ES-I3 (cell line): ENCODE data around the gene MLH1.

Source experiments
- H3K36me3 ChIP-seq: 2 replicates; pipeline ENCODE4 v1.6.1; 2013; ENCODE audit warnings: mild to moderate bottlenecking, low read length, control low read depth, moderate library complexity; ENCODE audit not compliant: insufficient read depth
- H3K4me1 ChIP-seq: 2 replicates; pipeline ENCODE4 v1.6.1; 2013; ENCODE audit warnings: mild to moderate bottlenecking, control low read depth, low read length; ENCODE audit not compliant: insufficient read depth
- H3K9ac ChIP-seq: 2 replicates; pipeline ENCODE4 v1.6.1; 2013; ENCODE audit warnings: low read depth, mild to moderate bottlenecking, low read length, moderate library complexity
- H3K9me3 ChIP-seq: 2 replicates; pipeline ENCODE4 v1.6.1; 2013; ENCODE audit warnings: mild to moderate bottlenecking, low read length, moderate library complexity; ENCODE audit not compliant: control insufficient read depth, insufficient read depth

The MLH1 gene

DNA sequence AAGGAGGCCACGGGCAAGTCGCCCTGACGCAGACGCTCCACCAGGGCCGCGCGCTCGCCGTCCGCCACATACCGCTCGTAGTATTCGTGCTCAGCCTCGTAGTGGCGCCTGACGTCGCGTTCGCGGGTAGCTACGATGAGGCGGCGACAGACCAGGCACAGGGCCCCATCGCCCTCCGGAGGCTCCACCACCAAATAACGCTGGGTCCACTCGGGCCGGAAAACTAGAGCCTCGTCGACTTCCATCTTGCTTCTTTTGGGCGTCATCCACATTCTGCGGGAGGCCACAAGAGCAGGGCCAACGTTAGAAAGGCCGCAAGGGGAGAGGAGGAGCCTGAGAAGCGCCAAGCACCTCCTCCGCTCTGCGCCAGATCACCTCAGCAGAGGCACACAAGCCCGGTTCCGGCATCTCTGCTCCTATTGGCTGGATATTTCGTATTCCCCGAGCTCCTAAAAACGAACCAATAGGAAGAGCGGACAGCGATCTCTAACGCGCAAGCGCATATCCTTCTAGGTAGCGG, 452 bp upstream of the MLH1 start, which contains the start of gene EPM2AIP1:
Gene EPM2AIP1 (minus strand): TSS at position 326 of the 520 bp plus-strand sequence. CDS start 54 bp downstream, at position 272.
- Histone ChIP-seq H3K9ac (peak within 1 kb of the TSS; percentile 80), H3K9me3 (no peaks in the 10 kb centered on the region), H3K36me3 (0 out of 2 replicates have a peak, but pooled peaks cover 12% of the 10 kb centered on the region)

DNA sequence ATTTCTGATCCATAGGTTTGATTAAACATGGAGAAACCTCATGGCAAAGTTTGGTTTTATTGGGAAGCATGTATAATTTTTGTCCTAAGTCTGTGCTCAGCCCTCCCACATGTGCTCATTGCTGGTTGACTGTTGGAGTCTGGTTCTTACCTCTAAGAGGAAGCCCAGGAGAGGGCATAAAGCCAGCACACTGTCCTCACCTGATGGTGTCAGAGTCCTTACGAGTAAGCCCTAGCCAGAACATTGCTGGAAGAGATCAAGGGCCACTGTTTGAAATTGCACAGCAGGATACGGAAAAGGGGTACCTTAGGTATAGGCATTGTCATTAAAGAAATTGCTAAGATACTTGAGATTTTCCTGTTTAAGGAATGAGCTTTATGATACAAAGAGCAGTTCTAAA, 21.3 kb downstream of the MLH1 start:
- no peak overlapping the region for H3K9ac ChIP-seq
- peaks cover 20% of the 10 kb centered on the region for H3K36me3 ChIP-seq
- no peaks in the 10 kb centered on the region for H3K9me3 ChIP-seq
- H3K4me1 ChIP-seq = no peaks in the 10 kb centered on the region

More for the DNA sequence above, 452 bp upstream of the MLH1 start, which contains the start of gene EPM2AIP1:
- H3K4me1 ChIP-seq = peaks cover 12% of the 10 kb centered on the region

GRCh38 chr3:37015642-37016041, 22.3 kb downstream of the MLH1 start:
- peaks cover 26% of the 10 kb centered on the region for H3K36me3 ChIP-seq
- no peaks in the 10 kb centered on the region for H3K4me1 ChIP-seq
- no peak overlapping the region for H3K9ac ChIP-seq
- H3K9me3 ChIP-seq = no peaks in the 10 kb centered on the region

DNA sequence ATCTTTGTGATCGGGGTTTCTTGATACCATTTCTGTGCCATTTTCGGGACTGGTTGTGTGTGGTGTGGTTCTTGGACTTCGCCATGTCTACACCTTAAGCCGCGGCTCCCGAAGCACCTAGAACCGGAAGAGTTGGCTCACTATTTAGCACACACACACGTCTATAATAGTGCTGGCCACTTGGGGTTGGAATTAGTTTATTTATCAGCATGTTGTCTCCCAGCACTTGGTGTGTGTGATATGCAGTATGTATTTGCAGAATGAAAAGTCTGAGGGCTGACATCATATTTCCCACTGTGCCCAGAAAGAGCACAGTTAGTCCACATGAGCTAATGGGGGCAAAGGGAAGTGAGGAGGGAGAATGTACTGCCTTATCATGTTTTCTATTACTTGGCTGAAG, 23.6 kb downstream of the MLH1 start:
- Histone ChIP-seq H3K9me3 (no peaks in the 10 kb centered on the region), H3K36me3 (peaks cover 32% of the 10 kb centered on the region), H3K9ac (no peak overlapping the region), H3K4me1 (no peaks in the 10 kb centered on the region)

DNA sequence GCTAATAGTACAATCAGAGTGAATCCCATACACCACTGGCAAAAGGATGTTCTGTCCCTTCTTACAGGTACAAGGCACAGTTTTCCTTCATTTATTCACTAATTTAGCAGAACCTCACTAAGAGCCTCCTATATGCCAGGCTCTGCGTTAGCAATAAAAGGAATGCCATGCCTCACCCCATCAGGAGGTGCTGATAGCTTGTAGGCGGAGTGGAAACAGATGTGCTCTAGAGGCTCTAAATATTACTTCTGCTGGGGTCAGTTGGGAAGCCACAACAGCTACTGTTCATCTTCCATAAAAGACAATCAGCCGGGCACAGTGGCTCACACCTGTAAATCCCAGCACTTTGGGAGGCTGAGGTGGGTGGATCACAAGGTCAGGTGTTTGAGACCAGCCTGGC, 24.4 kb downstream of the MLH1 start:
- Histone ChIP-seq H3K4me1 (no peaks in the 10 kb centered on the region), H3K9ac (no peak overlapping the region), H3K9me3 (no peaks in the 10 kb centered on the region), H3K36me3 (peaks cover 29% of the 10 kb centered on the region)

DNA sequence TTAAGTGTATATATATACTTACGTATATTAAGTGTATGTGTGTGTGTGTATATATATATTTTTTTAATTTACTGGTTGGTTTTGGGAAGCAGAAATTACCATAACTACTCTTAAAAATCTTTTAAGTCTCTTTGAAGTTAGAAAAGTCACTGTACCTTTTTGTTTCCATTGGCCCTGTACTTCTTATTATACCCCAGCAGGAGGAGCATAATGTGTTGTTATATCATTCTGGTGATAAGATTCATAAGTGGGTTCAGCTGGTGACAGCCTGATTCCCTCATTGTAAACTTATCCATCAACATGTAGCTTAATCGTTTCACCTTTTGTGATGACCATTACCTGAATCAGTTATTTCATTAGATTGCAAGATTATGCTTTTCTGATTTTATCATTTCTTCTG, 30.8 kb downstream of the MLH1 start:
- Histone ChIP-seq H3K9ac (no peak overlapping the region), H3K4me1 (no peaks in the 10 kb centered on the region), H3K36me3 (peaks cover 36% of the 10 kb centered on the region), H3K9me3 (no peaks in the 10 kb centered on the region)

DNA sequence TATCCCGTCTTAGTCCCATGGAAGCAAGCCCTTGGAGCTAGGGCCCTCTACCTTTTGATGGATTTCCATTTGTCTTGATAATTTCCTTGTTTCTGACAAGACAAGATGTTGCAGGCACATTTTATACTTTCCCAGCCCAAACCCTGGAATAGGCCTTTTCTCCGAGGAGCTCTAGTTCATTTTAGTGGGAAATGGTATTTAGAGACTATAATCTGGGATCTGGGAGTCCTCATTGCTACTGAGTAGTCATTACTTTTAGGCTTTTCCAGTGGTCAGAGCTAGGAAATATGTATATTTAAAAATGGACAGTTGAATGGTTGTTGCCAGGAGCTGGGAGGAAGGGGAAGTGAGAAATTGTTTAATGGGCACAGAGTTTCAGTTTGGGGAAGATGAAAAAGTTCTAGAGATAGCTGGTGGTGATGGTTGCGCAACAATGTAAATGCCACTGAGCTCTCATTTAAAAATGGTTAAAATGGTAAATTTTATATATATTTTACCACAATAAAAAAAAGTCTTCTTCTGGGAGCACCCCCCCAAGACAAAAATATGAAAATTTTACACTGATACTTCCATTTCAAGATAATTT, 31.6 kb downstream of the MLH1 start:
- H3K9me3 ChIP-seq = no peaks in the 10 kb centered on the region
- H3K4me1 ChIP-seq = no peaks in the 10 kb centered on the region
- H3K36me3 ChIP-seq = peaks cover 36% of the 10 kb centered on the region
- H3K9ac ChIP-seq = no peak overlapping the region

DNA sequence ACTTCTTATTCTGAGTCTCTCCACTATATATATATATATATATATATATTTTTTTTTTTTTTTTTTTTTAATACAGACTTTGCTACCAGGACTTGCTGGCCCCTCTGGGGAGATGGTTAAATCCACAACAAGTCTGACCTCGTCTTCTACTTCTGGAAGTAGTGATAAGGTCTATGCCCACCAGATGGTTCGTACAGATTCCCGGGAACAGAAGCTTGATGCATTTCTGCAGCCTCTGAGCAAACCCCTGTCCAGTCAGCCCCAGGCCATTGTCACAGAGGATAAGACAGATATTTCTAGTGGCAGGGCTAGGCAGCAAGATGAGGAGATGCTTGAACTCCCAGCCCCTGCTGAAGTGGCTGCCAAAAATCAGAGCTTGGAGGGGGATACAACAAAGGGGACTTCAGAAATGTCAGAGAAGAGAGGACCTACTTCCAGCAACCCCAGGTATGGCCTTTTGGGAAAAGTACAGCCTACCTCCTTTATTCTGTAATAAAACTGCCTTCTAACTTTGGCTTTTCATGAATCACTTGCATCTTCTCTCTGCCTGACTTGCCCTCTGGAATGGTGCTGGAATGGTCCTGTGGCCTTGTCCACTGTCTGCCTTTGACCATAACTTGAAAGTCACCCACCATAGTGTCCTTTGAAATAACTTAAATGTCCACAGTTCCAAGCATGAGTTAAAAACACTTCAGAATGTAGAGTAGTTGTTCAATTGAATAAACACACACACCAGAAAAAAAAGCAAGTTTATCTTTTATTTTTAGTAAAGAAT, 32.4 kb downstream of the MLH1 start:
- Histone ChIP-seq H3K9me3 (no peaks in the 10 kb centered on the region), H3K4me1 (no peaks in the 10 kb centered on the region), H3K9ac (no peak overlapping the region), H3K36me3 (peaks cover 31% of the 10 kb centered on the region)

- Histone ChIP-seq H3K36me3 (peaks cover 26% of the 10 kb centered on the region), H3K4me1 (no peaks in the 10 kb centered on the region), H3K9ac (no peak overlapping the region), H3K9me3 (no peaks in the 10 kb centered on the region)
Measured at GRCh38 chr3:37026851-37027250, 33.5 kb downstream of the MLH1 start.

GRCh38 chr3:37028329-37028728, 35.0 kb downstream of the MLH1 start:
- H3K9ac ChIP-seq = no peak overlapping the region
- peaks cover 22% of the 10 kb centered on the region for H3K36me3 ChIP-seq
- no peaks in the 10 kb centered on the region for H3K4me1 ChIP-seq
- H3K9me3 ChIP-seq = no peaks in the 10 kb centered on the region

DNA sequence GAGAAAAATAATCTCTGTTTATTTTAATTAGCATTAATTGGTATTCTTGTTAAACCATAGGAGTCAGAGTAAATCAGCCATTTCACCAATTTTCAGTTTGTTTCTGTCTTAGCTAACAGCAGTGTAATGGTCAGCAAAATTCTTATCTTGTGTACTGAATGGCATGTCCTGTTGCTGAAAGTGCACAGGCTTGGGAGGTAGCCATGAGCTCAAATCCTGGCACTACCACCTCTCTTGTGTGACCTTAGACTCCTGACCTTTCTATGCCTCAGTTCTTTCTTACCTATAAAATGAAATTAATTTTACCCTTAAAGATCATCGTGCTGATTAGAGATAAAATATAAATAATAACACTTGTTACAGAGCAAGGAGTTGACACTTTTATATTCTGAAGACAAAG, 35.8 kb downstream of the MLH1 start:
- H3K36me3 ChIP-seq = peaks cover 21% of the 10 kb centered on the region
- no peak overlapping the region for H3K9ac ChIP-seq
- no peaks in the 10 kb centered on the region for H3K9me3 ChIP-seq
- no peaks in the 10 kb centered on the region for H3K4me1 ChIP-seq

DNA sequence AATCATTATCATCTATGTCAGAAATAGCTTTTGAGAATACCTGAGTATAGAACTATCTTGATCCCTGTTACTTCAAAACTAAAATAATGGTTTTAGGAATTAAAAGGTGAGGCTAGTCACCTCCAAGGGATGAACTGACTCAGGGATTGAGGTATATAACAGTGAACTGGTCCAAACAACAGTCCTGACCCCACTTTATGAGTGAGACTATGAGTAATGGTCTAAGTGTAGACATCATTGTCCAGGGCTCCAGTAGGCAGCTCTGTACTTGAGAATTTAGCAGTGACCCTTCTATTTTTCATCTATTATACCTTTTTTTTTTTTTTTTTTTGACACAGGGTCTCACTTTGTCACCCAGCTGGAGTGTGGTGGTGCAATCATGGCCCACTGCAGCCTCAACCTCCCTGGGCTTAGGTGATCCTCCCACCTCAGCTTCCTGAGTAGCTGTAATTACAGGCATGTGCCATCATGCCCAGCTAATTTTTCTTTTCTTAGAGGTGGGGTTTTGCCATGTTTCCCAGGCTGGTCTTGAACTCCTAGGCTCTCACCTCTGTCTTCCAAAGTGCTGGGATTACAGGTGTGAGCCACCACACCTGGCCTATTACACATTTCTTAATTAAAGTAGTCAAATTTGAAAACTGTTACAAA, 36.3 kb downstream of the MLH1 start:
- Histone ChIP-seq H3K36me3 (peaks cover 18% of the 10 kb centered on the region), H3K9ac (no peak overlapping the region), H3K4me1 (no peaks in the 10 kb centered on the region), H3K9me3 (no peaks in the 10 kb centered on the region)

DNA sequence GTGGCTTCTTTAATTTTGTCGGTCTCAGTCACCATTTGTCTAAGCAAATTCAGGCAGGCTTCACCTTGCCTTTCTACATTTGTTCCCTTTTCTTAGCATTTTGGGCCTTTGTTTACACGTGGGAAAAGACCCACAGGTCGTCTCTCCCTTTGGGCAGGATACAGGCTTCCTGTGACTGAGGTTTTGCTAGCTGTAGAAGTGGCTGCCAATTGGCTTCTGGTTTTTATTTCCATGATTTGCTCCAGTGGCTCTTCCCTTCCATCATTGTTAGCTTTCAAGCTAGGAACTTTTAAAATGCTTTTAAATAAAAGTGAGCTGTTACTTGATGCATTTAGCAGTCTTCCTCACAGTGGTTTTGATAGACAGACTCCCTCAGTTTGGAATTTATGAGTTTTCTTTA, 37.3 kb downstream of the MLH1 start:
- peaks cover 2% of the 10 kb centered on the region for H3K9me3 ChIP-seq
- no peak overlapping the region for H3K9ac ChIP-seq
- H3K4me1 ChIP-seq = no peaks in the 10 kb centered on the region
- peaks cover 21% of the 10 kb centered on the region for H3K36me3 ChIP-seq

GRCh38 chr3:37031096-37031682, 37.9 kb downstream of the MLH1 start:
- Histone ChIP-seq H3K9ac (no peak overlapping the region), H3K36me3 (peaks cover 21% of the 10 kb centered on the region), H3K9me3 (peaks cover 2% of the 10 kb centered on the region), H3K4me1 (no peaks in the 10 kb centered on the region)
